Measurements from ENCODE around the gene MRPS7.
A peak's percentile ranks its signal among the peaks of the same experiment; 100 is the strongest.
"Not testable (repeated sequence)": the region's sequence is repeated elsewhere in the genome, so short reads cannot be mapped to it uniquely, and the experiment has no call there.

Gene MRPS7

DNA sequence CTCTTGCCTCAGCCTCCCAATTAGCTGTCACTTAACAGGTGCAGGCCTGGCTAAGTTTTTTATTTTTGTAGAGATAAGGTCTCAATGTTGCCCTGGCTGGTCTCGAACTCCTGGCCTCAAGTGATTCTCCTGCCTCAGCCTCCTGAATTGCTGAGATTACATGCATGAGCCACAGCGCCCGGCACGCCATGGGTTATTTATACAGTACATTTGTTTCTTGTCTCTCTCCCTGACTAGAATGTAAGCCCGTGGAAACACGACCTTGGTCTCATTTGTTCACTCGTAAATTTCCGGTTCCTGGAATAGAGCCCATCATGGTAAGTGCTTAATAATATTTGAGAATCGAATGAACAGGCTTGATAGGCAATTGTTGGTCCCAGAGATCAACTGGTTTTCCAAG is 25.5 kb downstream of the MRPS7 start:
- DNase-seq (ENCODE audit: low read depth): no peak
- H3K4me3 ChIP-seq (ENCODE audit: low read depth, low read length): no peak overlapping the region
- TF ChIP-seq, protein P1, sequence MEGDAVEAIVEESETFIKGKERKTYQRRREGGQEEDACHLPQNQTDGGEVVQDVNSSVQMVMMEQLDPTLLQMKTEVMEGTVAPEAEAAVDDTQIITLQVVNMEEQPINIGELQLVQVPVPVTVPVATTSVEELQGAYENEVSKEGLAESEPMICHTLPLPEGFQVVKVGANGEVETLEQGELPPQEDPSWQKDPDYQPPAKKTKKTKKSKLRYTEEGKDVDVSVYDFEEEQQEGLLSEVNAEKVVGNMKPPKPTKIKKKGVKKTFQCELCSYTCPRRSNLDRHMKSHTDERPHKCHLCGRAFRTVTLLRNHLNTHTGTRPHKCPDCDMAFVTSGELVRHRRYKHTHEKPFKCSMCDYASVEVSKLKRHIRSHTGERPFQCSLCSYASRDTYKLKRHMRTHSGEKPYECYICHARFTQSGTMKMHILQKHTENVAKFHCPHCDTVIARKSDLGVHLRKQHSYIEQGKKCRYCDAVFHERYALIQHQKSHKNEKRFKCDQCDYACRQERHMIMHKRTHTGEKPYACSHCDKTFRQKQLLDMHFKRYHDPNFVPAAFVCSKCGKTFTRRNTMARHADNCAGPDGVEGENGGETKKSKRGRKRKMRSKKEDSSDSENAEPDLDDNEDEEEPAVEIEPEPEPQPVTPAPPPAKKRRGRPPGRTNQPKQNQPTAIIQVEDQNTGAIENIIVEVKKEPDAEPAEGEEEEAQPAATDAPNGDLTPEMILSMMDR (conservative IDR thresholded peaks at IDR 0.05; ENCODE audit: low read depth, low read length): no peak

DNA sequence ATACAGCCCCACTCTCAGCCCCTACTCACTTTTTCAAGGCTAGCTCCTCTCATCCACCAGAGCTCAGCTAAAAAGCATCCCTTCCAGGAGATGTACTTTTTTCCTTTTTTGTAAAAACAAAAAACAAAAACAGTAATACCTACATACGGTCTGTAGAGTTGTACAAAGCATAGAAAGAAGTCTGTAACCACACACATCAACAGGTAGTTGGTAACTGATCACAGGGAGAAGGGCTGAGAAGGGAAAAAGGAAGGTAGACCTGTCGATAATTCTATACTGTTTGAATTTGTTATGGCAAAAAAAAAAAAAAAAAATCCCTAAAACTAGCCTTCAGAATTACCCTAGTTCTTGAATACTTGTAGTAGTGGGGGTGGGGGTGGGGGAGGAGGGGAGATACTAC is 26.7 kb downstream of the MRPS7 start:
- TF ChIP-seq, protein P1 (conservative IDR thresholded peaks at IDR 0.05; ENCODE audit: low read depth, low read length): no peak
- H3K4me3 ChIP-seq (ENCODE audit: low read depth, low read length): peak overlapping the region; percentile 90
- DNase-seq (ENCODE audit: low read depth): no peak

DNA sequence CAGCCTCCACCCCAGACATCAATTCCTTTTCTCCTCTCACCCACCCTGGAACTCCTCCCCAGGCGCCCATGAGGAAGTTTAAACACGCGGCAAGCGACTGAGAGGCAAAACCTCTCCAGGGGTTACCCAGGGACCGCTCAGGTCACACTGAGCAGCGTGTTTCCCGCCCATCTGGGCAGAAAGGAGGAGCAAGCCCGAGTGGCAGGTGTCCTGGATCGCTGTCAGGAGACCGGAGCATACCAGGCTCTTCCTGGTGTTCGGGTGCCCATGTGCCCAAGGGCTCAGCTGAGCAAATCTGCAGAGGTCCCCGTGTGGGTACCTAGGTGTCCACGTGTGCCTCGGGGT is 27.1 kb downstream of the MRPS7 start:
- TF ChIP-seq, protein P1 (conservative IDR thresholded peaks at IDR 0.05; ENCODE audit: low read depth, low read length): no peak
- DNase-seq (ENCODE audit: low read depth): no peak

DNA sequence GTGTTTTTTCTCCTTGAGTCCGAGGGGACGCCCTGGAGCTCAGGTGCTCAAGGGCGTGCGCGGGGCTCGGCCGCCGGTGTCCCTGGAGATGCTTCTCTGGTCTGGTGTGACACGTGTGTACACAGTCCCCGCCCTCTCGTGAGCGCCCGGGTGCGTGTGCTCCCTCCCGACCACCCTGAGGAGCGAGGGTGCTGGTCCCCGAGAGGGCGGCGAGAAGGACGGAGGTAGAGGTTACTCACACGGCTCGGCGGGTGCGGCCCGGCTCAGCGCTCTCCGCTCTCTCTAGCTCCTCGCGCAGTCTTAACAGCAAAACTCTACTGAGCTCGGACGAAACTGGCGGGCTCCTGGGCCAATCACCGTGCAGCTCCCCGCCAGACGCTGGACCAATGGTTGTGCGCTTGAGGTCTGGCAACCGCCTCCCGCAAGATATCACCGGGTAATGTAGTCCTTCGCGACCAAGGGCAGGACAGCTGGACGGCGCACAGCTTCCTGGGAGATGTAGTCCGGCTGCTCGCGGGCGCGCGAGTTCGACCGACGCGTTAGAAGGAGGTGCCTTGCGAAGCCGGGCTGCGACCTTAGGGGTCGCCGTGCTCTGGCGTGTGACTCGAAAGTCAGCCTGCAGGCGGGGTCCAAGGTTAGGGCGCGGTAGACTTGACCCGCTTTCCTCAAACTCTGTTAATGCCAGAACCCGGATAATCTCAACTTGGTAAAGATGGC is 27.6 kb downstream of the MRPS7 start, which contains the start of gene SLC25A19:
SLC25A19 (minus strand) TSS at position 319 of the 717 bp plus-strand sequence. CDS start 2,669 bp downstream, outside the sequence.
- peak; percentile 100 for DNase-seq (ENCODE audit: low read depth)
- TF ChIP-seq, protein P1 (conservative IDR thresholded peaks at IDR 0.05; ENCODE audit: low read depth, low read length): no peak
- peak within 1 kb of the TSS; percentile 91 for H3K4me3 ChIP-seq (ENCODE audit: low read depth, low read length)

More for the DNA sequence above, 27.1 kb downstream of the MRPS7 start:
- H3K4me3 ChIP-seq (ENCODE audit: low read depth, low read length): peak overlapping the region; percentile 90

DNA sequence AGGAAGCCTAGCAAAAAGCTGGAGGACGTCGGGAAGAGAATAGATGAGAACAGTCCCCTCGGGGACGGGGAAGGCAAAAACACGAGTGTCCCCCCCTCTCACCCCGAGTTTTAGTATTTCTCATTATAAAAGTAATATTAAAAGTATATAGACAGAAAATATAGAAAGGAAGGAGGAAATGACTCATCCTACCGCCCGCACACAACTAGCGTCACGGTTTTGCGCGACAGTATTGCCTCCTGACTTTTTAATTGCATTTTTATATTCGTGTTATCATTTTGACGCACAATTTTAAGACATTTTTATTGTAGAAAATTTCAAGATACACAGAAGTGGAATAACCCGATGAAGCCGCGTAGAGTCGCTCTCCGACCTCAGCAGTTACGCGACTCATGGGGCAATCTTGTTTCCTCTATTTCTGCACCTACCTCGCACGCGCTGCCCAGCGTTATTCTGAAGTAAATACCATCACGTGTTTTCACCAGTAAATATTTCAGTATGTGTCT is 28.2 kb downstream of the MRPS7 start:
- TF ChIP-seq, protein P1 (conservative IDR thresholded peaks at IDR 0.05; ENCODE audit: low read depth, low read length): peak; percentile 43

DNA sequence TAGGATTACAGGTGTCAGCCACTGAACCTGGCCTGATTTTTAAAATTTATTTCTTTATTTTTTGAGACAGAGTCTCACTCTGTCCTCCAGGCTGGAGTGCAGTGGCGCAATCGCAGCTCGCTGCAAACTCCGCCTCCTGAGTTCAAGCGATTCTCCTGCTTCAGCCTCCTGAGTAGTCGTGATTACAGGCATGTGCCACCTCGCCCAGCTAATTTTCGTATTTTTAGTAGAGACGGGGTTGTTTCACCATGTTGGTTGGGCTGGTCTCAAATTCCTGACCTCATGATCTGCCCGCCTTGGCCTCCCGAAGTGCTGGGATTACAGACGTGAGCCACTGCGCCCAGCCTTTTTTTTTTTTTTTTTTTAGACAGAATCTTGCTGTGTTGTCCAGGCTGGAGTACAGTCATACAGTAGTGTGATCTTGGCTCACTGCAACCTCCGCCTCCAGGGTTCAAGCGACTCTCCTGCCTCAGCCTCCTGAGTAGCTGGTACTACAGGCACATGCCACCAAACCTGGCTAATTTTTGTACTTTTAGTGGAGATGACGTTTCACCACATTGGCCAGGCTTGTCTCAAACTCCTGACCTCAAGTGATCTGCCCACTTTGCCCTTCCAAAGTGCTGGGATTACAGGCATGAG is 31.2 kb downstream of the MRPS7 start:
- H3K4me3 ChIP-seq (ENCODE audit: low read depth, low read length); DNase-seq (ENCODE audit: low read depth): not testable (repeated sequence)

More for the DNA sequence above, 28.2 kb downstream of the MRPS7 start:
- peak overlapping the region; percentile 91 for H3K4me3 ChIP-seq (ENCODE audit: low read depth, low read length)
- DNase-seq (ENCODE audit: low read depth): peak; percentile 73

DNA sequence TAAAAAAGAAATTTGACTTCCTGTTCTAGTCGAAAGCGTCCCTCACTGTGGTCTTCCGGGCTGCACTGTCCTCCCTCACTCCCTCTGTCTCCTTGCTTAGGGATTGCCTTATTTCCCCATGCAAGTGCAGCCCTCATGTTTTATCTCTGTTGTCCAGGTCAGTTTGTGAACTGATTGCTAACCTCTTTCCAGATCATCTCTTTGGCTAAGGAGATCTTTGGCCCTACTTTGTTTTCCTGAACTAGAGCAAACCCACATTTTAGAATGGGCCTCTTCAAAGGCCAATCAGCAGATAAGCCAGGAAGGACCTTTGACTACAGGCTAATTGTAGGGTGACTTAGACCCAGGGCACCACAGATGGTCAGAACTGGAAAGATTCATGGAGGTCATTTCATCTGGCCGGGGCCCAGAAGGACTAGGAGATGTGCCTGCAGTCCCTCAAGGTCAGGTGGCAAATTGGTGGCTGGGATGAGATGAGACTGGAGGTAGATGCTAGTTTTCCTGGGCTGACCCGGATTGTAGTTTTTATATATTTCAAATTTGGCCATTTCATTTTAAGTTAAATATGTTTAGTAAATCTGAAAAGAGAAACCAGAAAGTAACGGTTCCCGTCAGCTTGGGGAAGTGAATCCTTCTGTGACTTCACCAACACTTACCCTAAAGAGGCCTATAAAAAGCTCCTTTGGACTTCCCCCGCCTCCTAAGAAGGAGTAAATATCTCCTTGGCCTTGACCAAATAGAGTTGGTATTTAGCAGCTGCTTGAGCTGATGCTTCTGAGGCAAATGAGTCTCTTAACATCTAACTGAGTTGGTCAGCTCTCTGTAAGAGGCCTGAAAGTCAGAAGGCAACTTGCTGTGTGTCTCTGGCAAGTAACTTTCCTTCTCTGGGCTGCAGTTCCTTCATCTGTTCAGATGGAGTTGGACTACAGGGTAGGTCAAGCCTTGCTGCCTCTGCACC is 33.8 kb downstream of the MRPS7 start:
- no peak for DNase-seq (ENCODE audit: low read depth)
- TF ChIP-seq, protein P1 (conservative IDR thresholded peaks at IDR 0.05; ENCODE audit: low read depth, low read length): no peak

More for the DNA sequence above, 33.8 kb downstream of the MRPS7 start:
- H3K4me3 ChIP-seq (ENCODE audit: low read depth, low read length): no peak overlapping the region
